T-helper 2 cell treated with Interferon-gamma antibody and Interleukin-4, amounts not matched to agents 5 μg/mL and 100 μg/mL, for 36 hours (primary cell): ENCODE results near the gene CPT1C.

Experiments used
- DNase-seq: peaks from one replicate; pipeline ENCODE4 v3.0.0; 2021; ENCODE audit warnings: low spot score
- H3K27ac Mint-ChIP-seq: one replicate; pipeline ENCODE4 v1.8.0; 2021; ENCODE audit warnings: mild to moderate bottlenecking, mixed read lengths
- H3K27me3 Mint-ChIP-seq: one replicate; pipeline ENCODE4 v1.8.0; 2021; ENCODE audit warnings: low read depth, mixed read lengths
- H3K36me3 Mint-ChIP-seq: one replicate; pipeline ENCODE4 v1.8.0; 2021; ENCODE audit warnings: low read depth, mixed read lengths
- H3K4me1 Mint-ChIP-seq: one replicate; pipeline ENCODE4 v1.8.0; 2021; ENCODE audit warnings: low read depth, mixed read lengths
- H3K4me3 Mint-ChIP-seq: one replicate; pipeline ENCODE4 v1.8.0; 2022; ENCODE audit warnings: mild to moderate bottlenecking, moderate library complexity, mixed read lengths
- H3K9me3 Mint-ChIP-seq: one replicate; pipeline ENCODE4 v1.8.0; 2021; ENCODE audit warnings: mixed read lengths

Gene CPT1C

DNA sequence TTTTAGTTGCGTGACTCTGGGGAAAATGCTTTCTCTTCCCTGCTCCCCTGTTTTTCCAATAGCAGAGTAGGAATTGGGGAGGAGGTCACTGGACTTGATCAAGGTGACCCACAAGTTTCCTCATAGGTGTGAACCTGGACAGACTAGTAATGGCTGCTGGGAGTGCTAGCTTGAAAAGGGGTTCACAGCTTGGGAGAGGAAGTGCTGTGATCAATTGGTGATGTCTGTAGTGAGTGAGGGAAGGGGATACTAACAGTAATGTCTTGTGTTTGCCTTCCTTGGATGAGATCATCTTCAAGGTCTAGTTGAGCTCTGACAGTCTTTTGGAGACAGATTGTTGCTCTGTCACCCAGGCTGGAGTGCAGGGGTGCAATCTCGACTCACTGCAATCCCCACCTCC, 23.4 kb upstream of the CPT1C start:
- H3K27me3 Mint-ChIP-seq, result no peaks in the 10 kb centered on the region
- H3K4me3 Mint-ChIP-seq, result peak overlapping the region; percentile 98
- peak overlapping the region; percentile 96 for H3K27ac Mint-ChIP-seq
- H3K4me1 Mint-ChIP-seq, result peaks cover 36% of the 10 kb centered on the region
- peaks cover 39% of the 10 kb centered on the region for H3K36me3 Mint-ChIP-seq
- H3K9me3 Mint-ChIP-seq, result no peaks in the 10 kb centered on the region
- DNase-seq, result no peak

DNA sequence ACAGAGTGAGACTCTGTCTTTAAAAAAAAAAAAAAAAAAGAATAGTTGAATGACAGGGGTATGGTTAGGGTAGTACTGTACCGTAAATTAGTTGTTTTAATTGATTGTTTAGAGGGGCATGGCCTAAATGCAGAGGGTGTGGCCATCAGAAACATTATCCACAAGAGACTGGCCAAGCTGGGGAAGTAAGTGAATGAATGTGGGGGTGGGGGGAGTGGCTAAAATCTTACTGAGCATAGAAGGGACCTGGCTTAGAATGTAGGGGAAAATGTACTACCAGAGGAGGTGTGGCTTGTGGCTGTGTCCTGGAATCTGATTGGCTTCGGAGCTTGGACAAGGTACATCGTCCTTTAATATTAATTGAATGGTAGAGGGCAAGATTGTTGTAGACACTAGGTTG, 21.4 kb upstream of the CPT1C start:
- Mint-ChIP-seq H3K36me3 (peaks cover 33% of the 10 kb centered on the region), H3K27me3 (no peaks in the 10 kb centered on the region), H3K27ac (no peak overlapping the region), H3K4me3 (no peak overlapping the region), H3K9me3 (no peaks in the 10 kb centered on the region), H3K4me1 (peaks cover 28% of the 10 kb centered on the region)
- no peak for DNase-seq

DNA sequence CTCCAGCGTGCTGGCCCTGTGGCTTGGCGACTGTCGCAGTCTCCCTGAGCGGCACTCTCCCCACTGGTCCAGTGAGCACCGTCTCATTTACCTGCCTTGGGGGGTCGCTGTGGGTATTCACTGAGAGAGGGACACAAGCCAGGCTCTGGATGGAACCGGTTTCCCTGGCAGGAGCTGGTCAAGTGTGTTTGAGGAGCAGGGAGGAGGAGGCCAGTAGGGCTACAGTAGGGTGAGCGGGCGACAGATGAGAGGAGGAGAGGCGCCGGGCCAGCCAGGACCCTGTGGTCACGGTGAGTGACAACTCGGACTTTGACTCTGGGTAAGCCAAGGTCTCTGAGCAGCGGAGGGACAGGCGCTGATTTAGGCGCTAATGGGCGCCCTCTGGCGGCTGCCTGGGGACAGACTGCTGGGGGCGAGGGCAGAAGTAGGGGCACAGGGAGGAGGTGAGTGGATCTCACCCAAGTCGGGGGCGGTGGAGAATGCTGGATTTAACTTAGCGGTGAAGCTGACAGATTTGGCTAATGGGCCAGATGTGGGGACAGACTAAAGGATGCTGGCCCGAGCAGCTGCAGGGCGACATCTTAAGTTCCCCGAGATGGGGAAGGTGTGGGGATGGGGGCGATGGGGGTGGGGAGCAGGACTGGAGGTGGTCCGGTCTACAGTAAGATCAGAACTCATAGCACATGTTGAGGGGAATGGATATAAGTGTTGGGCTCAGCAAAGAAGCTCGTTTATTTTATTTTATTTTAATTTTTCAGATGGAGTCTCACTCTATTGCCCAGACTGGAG, 18.6 kb upstream of the CPT1C start:
- Mint-ChIP-seq H3K27ac (peak overlapping the region; percentile 53), H3K9me3 (no peaks in the 10 kb centered on the region), H3K36me3 (peaks cover 22% of the 10 kb centered on the region), H3K4me1 (peaks cover 17% of the 10 kb centered on the region), H3K4me3 (no peak overlapping the region), H3K27me3 (no peaks in the 10 kb centered on the region)
- peak; percentile 68 for DNase-seq

DNA sequence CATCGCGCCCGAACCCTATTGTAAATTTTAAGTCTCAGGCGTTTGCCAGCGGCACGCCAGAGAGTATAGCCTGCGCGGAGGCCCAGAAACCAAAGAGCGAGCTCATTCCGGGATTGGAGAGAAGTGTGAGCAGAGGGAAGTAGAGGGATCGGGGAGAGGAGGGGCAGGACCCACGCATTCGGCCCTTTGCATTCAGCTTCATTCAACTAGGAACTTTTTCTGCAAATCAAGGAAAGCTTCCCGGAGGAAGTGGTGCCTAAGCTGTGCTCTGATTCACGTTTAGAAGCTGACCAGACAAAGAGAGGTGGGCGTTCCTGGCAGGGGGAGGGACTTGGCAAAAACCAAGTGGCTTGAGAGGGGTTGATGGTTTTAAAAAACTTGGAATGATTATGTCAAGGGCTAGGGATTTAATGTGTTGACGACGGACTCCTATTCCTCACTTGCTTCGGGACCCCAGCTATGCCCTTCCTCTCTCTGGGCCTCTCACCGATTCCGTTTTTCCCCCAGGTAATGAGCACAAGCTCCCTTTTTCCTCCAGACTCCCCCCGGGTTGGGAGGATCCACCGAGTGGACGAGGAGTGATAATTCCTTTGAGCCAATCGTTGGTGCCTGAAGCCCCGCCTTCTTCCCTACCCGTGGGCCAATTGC, 14.7 kb upstream of the CPT1C start:
- Mint-ChIP-seq H3K9me3 (no peaks in the 10 kb centered on the region), H3K27me3 (no peaks in the 10 kb centered on the region), H3K27ac (peak overlapping the region; percentile 98), H3K36me3 (peaks cover 14% of the 10 kb centered on the region), H3K4me1 (peaks cover 30% of the 10 kb centered on the region), H3K4me3 (peak overlapping the region; percentile 97)
- DNase-seq, result no peak

DNA sequence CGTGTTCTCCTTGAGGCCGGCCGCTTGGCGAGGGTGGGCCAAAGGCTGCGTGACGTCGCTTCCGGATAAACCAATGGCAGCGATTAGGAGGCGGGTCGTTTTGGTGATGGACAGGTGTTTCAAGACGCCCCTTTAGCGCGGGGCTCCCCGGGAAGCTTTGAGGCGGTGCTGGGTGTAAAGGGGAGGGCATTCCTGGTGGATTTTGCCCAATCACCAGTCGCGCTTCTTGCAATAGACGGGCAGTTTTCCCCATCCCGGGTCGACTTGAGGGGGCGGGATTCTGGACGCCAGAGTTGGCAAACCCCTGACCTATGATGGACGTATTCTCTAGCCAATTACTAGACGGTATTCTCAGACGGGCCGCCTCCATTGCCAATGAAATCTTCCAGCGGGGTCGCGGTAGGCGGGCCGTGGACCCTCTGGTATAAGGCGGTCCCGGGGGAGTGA, 14.1 kb upstream of the CPT1C start:
- Mint-ChIP-seq H3K27me3 (no peaks in the 10 kb centered on the region), H3K4me3 (peak overlapping the region; percentile 97), H3K27ac (peak overlapping the region; percentile 98), H3K4me1 (peaks cover 29% of the 10 kb centered on the region), H3K9me3 (no peaks in the 10 kb centered on the region), H3K36me3 (peaks cover 14% of the 10 kb centered on the region)
- DNase-seq, result peak; percentile 98

DNA sequence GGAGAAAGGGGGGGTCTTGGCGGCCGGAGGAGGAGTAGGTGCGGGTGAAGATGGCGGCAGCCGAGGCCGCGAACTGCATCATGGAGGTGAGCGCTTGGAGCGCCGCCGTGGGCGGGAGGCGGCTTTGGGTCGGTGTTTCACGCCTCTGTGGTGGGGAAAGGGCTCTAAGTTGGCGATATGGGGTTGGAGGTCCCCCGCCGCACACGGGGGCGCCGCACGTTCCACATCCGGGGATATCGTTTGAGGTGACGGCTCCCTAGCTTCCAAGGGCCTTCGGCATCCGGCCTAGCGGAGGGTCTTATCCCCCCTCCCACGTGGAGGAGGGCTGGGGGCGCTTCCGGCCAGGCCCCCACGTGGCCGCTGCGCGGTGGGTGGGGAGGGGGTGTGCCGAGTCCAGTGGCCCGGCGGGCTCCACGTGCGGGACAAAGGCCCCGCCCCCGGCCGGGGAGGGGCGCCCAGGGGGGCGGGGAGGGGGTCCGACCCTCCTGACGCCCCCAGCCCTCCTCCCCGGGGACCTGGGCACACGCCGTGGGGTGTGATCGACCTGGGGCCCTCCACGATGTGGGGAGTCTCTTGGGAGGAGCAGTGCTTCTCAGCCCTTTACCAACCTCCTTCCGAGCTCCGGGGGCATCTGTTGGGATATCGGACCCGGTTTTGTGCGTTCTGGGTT, 13.6 kb upstream of the CPT1C start, which contains the start of gene PRMT1:
Gene PRMT1, plus strand, starts transcription at position 41 of the 670 bp plus-strand sequence. Its CDS starts 10 bp downstream, at position 51.
- H3K4me3 Mint-ChIP-seq, result peak within 1 kb of the TSS; percentile 97
- DNase-seq, result peak; percentile 57
- peaks cover 14% of the 10 kb centered on the region for H3K36me3 Mint-ChIP-seq
- H3K4me1 Mint-ChIP-seq, result peaks cover 27% of the 10 kb centered on the region
- H3K9me3 Mint-ChIP-seq, result no peaks in the 10 kb centered on the region
- H3K27ac Mint-ChIP-seq, result peak within 1 kb of the TSS; percentile 98
- no peaks in the 10 kb centered on the region for H3K27me3 Mint-ChIP-seq

DNA sequence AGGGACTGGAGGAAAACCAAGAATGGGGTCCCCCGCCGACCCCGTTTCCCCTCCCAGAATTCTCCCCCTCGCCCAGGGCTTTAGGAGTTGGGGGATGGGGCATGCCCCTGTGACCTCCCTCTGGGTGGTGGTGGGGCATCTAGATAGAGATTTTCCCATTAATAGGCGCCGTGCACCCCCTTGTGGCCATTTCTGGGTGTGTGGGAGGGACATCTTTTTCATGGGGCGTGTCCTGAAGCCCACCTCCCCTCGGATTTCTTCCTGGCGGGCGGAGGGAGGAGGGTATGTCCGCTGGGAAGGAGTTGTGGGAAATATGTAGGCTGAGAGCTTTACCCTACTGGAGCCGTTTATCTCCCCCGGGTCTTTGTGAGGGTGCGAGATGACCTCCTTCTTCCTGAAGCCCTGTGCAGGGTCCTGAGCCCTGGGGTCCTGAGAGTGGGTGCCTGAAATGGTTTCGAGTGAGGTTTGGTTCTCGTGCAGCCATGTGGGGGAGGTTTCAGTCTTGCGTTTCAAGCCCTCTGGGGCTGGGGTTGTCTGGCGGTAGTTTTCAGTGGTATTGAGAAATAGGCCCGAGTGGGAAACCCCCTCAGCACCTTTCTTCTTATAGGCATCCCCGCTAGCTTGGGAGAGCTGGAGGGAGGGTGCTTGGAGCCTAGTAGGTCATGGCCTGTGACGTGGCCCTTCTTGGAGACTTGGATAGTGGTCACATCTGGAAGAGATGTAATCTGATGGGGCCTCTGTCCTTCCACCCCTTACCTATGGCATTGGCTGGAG, 12.8 kb upstream of the CPT1C start:
- Mint-ChIP-seq H3K36me3 (peaks cover 15% of the 10 kb centered on the region), H3K4me1 (peaks cover 27% of the 10 kb centered on the region), H3K27me3 (no peaks in the 10 kb centered on the region), H3K4me3 (peak overlapping the region; percentile 89), H3K27ac (peak overlapping the region; percentile 87), H3K9me3 (no peaks in the 10 kb centered on the region)
- peak; percentile 75 for DNase-seq

DNA sequence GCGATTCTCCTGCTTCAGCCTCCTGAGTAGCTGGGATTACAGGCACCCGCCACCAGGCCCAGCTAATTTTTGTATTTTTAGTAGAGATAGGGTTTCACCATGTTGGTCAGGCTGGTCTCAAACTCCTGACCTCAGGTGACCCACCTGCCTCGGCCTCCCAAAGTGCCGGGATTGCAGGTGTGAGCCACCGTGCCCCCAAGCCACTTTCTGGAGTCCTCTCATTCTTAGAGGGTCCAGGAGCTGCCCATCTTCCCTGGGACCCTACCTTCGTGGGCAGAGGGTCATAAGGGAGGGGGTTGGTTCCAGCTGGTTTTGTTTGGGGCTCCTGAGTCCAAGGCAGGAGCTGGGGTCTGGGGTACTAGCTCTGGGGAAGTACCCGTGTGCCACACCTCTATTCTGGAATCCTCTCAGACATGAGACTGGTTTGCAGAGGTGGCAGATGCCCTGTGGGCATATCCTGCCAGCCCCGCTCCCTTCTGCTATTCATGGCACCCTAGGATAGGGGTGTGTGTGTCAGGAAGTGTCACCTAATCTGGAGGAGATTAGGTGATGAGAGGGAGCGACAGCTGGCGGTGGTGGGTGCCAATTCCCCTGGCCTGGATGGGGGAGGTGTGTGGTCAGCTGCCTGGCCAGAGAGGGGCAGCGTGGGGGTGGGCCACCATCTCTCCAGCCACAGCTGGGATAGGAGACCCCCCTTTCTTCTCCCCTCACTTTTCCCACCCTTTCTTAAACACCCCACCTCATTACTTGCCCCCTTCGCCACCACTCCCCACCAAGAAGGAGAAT, 11.7 kb upstream of the CPT1C start:
- Mint-ChIP-seq H3K9me3 (no peaks in the 10 kb centered on the region), H3K27ac (no peak overlapping the region), H3K4me3 (peak overlapping the region; percentile 18), H3K4me1 (peaks cover 25% of the 10 kb centered on the region), H3K27me3 (no peaks in the 10 kb centered on the region), H3K36me3 (peaks cover 18% of the 10 kb centered on the region)
- DNase-seq, result no peak

DNA sequence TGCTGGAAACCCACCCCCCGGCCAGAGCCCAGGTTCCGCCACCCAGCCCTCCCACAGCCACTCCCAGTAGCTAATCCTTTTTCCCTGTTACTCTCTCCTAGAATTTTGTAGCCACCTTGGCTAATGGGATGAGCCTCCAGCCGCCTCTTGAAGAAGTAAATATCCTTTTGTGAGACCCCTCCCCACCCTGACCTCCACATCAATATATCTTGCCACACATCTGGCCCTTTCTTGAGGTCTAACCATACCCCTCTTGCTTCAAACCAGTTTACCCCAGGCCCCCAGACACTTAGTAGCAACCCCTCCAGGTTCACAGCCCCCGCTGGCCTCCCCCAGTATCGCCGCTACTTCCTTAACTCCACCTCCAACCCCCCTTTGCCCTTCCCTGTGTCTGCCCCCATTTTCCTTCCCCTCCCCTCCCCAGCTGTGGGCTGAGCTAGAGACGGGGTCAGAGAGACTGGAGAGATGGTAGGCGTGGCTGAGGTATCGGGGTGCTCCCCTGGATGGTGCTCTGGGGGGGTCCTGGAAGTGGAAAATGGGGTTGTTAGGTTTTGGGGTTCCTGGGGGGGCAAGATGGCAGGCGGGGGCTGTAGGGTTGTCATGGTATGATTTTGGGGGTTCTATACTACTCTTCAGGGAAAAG, 11.0 kb upstream of the CPT1C start:
- H3K27me3 Mint-ChIP-seq, result no peaks in the 10 kb centered on the region
- H3K9me3 Mint-ChIP-seq, result no peaks in the 10 kb centered on the region
- H3K4me1 Mint-ChIP-seq, result peaks cover 25% of the 10 kb centered on the region
- H3K4me3 Mint-ChIP-seq, result peak overlapping the region; percentile 21
- peaks cover 20% of the 10 kb centered on the region for H3K36me3 Mint-ChIP-seq
- no peak for DNase-seq
- H3K27ac Mint-ChIP-seq, result peak overlapping the region; percentile 45

DNA sequence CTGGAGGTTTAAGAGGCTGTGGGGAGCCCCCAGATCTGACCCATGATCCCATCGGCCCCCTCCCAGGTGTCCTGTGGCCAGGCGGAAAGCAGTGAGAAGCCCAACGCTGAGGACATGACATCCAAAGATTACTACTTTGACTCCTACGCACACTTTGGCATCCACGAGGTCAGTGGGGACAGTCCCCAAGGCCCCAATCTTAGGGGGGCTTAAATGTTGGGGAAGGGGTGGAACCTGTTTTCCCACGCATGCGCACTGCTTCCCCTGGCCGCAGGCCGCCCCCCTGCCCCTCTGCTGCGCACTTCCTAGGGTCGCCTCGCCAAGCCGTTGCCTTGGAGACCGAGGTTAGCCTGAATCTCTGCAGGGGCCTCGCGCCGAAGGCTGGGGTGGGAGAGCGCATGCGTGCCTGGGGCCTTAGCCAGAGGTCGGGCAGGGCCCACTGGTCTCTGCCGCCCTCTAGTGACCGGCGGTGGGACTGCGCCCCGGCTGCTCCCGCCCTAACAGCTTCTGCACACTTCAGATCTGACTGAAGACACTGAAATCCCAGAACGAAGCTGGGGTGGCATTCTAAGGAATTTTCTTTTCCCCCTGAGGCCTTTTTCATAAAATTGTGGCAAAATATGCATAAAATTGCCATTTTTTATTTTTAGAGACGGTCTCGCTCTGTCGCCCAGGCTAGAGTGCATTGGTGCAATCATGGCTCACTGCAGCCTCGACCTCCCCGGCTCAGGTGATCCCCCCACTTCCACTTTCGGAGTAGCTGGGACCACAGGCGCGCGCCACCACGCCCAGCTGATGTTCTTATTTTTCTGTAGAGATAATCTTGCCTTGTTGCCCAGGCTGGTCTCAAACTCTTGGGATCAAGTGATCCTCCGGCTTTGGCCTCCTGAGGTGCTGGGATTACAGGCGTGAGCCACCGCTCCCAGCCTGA, 10.2 kb upstream of the CPT1C start:
- H3K36me3 Mint-ChIP-seq, result peaks cover 24% of the 10 kb centered on the region
- peak overlapping the region; percentile 45 for H3K27ac Mint-ChIP-seq
- H3K9me3 Mint-ChIP-seq, result no peaks in the 10 kb centered on the region
- DNase-seq, result peak; percentile 90
- H3K4me3 Mint-ChIP-seq, result no peak overlapping the region
- H3K27me3 Mint-ChIP-seq, result no peaks in the 10 kb centered on the region
- H3K4me1 Mint-ChIP-seq, result peaks cover 25% of the 10 kb centered on the region

DNA sequence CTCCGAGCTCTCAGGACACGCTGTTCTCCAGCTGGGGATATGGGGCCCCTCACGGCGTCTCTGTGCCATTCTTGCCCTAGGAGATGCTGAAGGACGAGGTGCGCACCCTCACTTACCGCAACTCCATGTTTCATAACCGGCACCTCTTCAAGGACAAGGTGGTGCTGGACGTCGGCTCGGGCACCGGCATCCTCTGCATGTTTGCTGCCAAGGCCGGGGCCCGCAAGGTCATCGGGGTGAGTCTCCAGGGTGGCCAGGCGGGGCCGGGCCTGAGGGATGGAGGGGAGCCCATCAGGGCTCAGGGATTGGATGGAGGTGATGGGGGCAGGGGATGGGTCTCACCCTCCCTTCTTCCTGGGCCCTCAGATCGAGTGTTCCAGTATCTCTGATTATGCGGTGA, 9.1 kb upstream of the CPT1C start:
- Mint-ChIP-seq H3K9me3 (no peaks in the 10 kb centered on the region), H3K27me3 (no peaks in the 10 kb centered on the region), H3K4me3 (no peak overlapping the region), H3K27ac (no peak overlapping the region), H3K4me1 (peaks cover 20% of the 10 kb centered on the region), H3K36me3 (peaks cover 27% of the 10 kb centered on the region)
- DNase-seq, result no peak

DNA sequence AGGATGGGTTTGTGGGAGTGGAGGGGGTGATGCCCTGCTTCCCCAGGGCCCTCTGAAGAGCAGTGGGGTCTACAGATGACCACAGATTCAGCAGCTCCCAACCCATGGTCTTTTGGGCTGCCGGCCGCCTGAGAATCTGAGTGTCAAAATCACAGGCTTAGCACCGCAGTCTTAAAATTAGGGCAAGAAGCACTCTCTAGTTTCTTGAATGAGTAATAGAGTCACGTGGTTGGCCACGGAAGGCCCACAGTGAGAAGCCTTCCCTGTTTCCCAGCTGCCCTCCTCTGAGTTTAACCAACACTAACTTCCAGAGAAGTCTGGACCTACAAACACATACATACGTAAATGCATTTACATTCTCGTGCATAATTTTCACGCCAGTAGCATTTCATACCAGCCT, 8.6 kb upstream of the CPT1C start:
- no peak overlapping the region for H3K27ac Mint-ChIP-seq
- no peak for DNase-seq
- no peak overlapping the region for H3K4me3 Mint-ChIP-seq
- H3K36me3 Mint-ChIP-seq, result peaks cover 31% of the 10 kb centered on the region
- H3K27me3 Mint-ChIP-seq, result no peaks in the 10 kb centered on the region
- H3K9me3 Mint-ChIP-seq, result no peaks in the 10 kb centered on the region
- peaks cover 22% of the 10 kb centered on the region for H3K4me1 Mint-ChIP-seq
